GM03348 (cell line): ENCODE data around the gene PUS10.
"Not testable (repeated sequence)": the region's sequence is repeated elsewhere in the genome, so short reads cannot be mapped to it uniquely, and the experiment has no call there.

Source experiments
- DNase-seq: peaks from one replicate; pipeline ENCODE4 v3.0.0; 2012; ENCODE audit warnings: low spot score

The PUS10 gene

DNA sequence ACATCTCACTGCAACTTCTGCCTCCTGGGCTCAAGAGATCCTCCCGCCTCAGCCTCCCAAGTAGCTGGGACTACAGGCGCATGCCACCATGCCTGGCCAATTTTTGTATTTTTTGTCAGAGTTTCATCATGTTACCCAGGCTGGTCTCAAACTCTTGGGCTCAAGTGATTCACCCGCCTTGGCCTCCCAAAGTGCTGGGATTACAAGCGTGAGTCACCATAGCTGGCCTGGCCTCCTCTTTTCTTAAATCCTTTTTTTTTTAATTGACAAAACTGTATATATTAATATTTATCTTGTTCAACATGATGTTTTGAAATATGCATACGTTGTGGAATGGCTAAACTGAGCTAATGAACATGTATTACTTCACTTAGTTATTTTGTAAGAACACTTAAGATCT, 86.0 kb downstream of the PUS10 start:
- not testable (repeated sequence) for DNase-seq

- DNase-seq, result peak; percentile 38
These were observed 91.1 kb downstream of the PUS10 start for GRCh38 chr2:60926741-60927552.

DNA sequence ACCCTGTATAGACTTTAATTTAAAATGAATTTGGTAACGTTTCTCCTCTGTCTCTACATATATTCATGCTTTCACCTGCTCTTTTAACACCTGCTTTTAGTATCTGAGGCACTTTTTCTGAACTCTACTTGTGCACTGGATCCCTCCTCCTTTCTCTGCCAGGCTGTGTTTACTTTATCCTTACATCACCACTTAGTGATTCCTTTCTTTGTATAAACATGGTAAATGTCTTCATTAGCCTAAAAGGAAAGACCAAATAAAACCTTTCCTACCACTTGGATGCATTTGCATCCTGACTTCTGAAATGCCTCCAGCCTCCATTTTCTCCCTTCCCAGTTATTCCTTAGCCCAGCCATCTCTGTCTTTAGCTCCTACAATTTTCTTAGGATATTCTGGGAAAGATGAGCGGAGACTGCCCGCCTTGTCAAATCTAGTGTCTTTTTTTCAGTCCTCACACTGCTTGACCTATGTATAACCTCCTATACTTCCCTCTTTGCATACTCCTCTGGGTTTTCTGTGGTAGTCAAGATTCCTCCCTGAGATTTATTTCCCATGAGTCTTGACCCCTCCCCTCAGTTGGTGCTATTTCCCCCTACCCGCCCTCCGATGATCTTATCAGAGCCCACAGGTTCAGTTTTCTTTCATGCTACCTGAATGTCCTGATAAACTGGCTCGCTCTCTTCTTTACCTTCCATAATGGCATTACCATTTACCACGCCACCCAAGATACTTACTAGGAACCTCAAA, 91.9 kb downstream of the PUS10 start:
- DNase-seq, result no peak

GRCh38 chr2:60907329-60907728, 110.7 kb downstream of the PUS10 start:
- no peak for DNase-seq

GRCh38 chr2:60906395-60906794, 111.7 kb downstream of the PUS10 start:
- DNase-seq, result no peak

DNA sequence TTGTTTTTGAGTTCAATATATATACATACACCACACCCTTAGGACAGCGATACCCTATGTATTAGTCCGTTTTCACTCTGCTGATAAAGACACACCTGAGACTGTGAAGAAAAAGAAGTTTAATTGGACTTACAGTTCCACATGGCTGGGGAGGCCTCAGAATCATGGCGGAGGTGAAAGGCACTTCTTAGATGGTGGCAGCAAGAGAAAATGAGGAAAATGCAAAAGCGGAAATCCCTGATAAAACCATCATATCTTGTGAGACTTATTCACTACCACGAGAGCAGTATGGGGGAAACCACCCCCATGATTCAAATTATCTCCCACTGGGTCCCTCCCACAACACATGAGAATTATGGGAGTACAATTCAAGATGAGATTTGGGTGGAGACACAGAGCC, 112.2 kb downstream of the PUS10 start:
- not testable (repeated sequence) for DNase-seq

GRCh38 chr2:60901296-60901695, 116.8 kb downstream of the PUS10 start:
- DNase-seq, result not testable (repeated sequence)

GRCh38 chr2:60899892-60900249, 118.2 kb downstream of the PUS10 start:
- DNase-seq, result no peak

GRCh38 chr2:60899230-60899891, 118.7 kb downstream of the PUS10 start:
- DNase-seq, result no peak

GRCh38 chr2:60898567-60898966, 119.5 kb downstream of the PUS10 start:
- DNase-seq, result no peak
